Measurements from ENCODE around the gene FBXW11. TPM values are rescaled to one million over a fixed set of nuclear protein-coding genes. Genes with fewer than 3 reads are reported as not detected.

Gene FBXW11
- polyA plus RNA-seq, 1 donor from 2014 or later = 103 TPM

- no peak overlapping the region for H3K4me3 ChIP-seq (ENCODE audit: low read length)
- no peaks in the 10 kb centered on the region for H3K9me3 ChIP-seq (ENCODE audit: low read length)
- H4K20me1 ChIP-seq (ENCODE audit: insufficient read depth) = no peaks in the 10 kb centered on the region
- no peak overlapping the region for H2AFZ ChIP-seq (ENCODE audit: low read depth, low read length)
- no peaks in the 10 kb centered on the region for H3K9me2 ChIP-seq (ENCODE audit: insufficient read depth, low read length)
- no peak overlapping the region for H3K27ac ChIP-seq (ENCODE audit: low read length)
- no peaks in the 10 kb centered on the region for H3F3A ChIP-seq (ENCODE audit: insufficient read depth, low read length, poor library complexity, severe bottlenecking)
- no peak for TF ChIP-seq EP300 (conservative IDR thresholded peaks at IDR 0.05; ENCODE audit: poor library complexity, severe bottlenecking)
- TF ChIP-seq EZH2 (IDR thresholded peaks at IDR 0.05; ENCODE audit: borderline replicate concordance, insufficient read depth, low read length, poor library complexity, severe bottlenecking) = no peak
- TF ChIP-seq TAF1 (IDR thresholded peaks at IDR 0.05; ENCODE audit: low read depth) = no peak
- no peak for TF ChIP-seq SMC3 (conservative IDR thresholded peaks at IDR 0.05; ENCODE audit: poor library complexity)
- TF ChIP-seq REST (IDR thresholded peaks at IDR 0.05; ENCODE audit: borderline replicate concordance) = no peak
- no peak for TF ChIP-seq CTCF (IDR thresholded peaks at IDR 0.05; ENCODE audit: poor library complexity, severe bottlenecking)
- no peak for TF ChIP-seq MXI1 (conservative IDR thresholded peaks at IDR 0.05; ENCODE audit: poor library complexity, severe bottlenecking)
- no peak for TF ChIP-seq RAD21 (conservative IDR thresholded peaks at IDR 0.05)
- H3K9ac ChIP-seq (ENCODE audit: low read length) = no peak overlapping the region
- H3K4me2 ChIP-seq (ENCODE audit: low read length) = no peak overlapping the region
- no peaks in the 10 kb centered on the region for H3K27me3 ChIP-seq (ENCODE audit: insufficient read depth, low read depth, low read length)
- no peaks in the 10 kb centered on the region for H3K79me2 ChIP-seq (replicated peaks; ENCODE audit: insufficient read depth, low read length)
- peaks cover 7% of the 10 kb centered on the region for H3K36me3 ChIP-seq (ENCODE audit: insufficient read depth, low read length)
Observed at GRCh38 chr5:171865471-171865870, 141.0 kb downstream of the FBXW11 start.

- Histone ChIP-seq H2AFZ (ENCODE audit: low read depth, low read length) (no peak overlapping the region), H3K9me2 (ENCODE audit: insufficient read depth, low read length) (no peaks in the 10 kb centered on the region), H3K9ac (ENCODE audit: low read length) (no peak overlapping the region), H3K4me2 (ENCODE audit: low read length) (no peak overlapping the region), H3K79me2 (replicated peaks; ENCODE audit: insufficient read depth, low read length) (no peaks in the 10 kb centered on the region), H3K27me3 (ENCODE audit: insufficient read depth, low read depth, low read length) (no peaks in the 10 kb centered on the region), H3K9me3 (ENCODE audit: low read length) (no peaks in the 10 kb centered on the region), H3K27ac (ENCODE audit: low read length) (no peak overlapping the region), H3F3A (ENCODE audit: insufficient read depth, low read length, poor library complexity, severe bottlenecking) (no peaks in the 10 kb centered on the region), H3K36me3 (ENCODE audit: insufficient read depth, low read length) (no peaks in the 10 kb centered on the region), H4K20me1 (ENCODE audit: insufficient read depth) (no peaks in the 10 kb centered on the region), H3K4me3 (ENCODE audit: low read length) (no peak overlapping the region)
- TF ChIP-seq EZH2 (IDR thresholded peaks at IDR 0.05; ENCODE audit: borderline replicate concordance, insufficient read depth, low read length, poor library complexity, severe bottlenecking) (no peak), EP300 (conservative IDR thresholded peaks at IDR 0.05; ENCODE audit: poor library complexity, severe bottlenecking) (no peak), REST (IDR thresholded peaks at IDR 0.05; ENCODE audit: borderline replicate concordance) (no peak), POLR2AphosphoS5 (IDR thresholded peaks at IDR 0.05) (no peak), MXI1 (conservative IDR thresholded peaks at IDR 0.05; ENCODE audit: poor library complexity, severe bottlenecking) (no peak), RAD21 (conservative IDR thresholded peaks at IDR 0.05) (no peak), SMC3 (conservative IDR thresholded peaks at IDR 0.05; ENCODE audit: poor library complexity) (no peak), TAF1 (IDR thresholded peaks at IDR 0.05; ENCODE audit: low read depth) (no peak), CTCF (IDR thresholded peaks at IDR 0.05; ENCODE audit: poor library complexity, severe bottlenecking) (no peak)
Observed at GRCh38 chr5:171863935-171864334, 142.5 kb downstream of the FBXW11 start.
